Peyer's patch (tissue), 4 donors: ENCODE measurements around the gene AIG1.

ENCODE experiments used
- POLR2A ChIP-seq, 2 donors: fragments of 450-650 bp; IDR thresholded peaks; one replicate each; pipeline ENCODE4 v1.5.1; 2017; ENCODE audit warnings: antibody characterized with exemption in 2 of 2, mild to moderate bottlenecking in 2 of 2, moderate library complexity in 2 of 2
- TF ChIP-seq, protein P1 (sequence below), 6 experiments: fragments of 450-650 bp in 4 of 6; fragments of 200-600 bp in 2 of 6; sonication (generic) in 1 of 6; IDR thresholded peaks; one replicate each; pipeline ENCODE4 v1.5.1; 2017 to 2019; ENCODE audit warnings: antibody characterized with exemption in 6 of 6, mild to moderate bottlenecking in 3 of 6, moderate library complexity in 1 of 6

DNA sequence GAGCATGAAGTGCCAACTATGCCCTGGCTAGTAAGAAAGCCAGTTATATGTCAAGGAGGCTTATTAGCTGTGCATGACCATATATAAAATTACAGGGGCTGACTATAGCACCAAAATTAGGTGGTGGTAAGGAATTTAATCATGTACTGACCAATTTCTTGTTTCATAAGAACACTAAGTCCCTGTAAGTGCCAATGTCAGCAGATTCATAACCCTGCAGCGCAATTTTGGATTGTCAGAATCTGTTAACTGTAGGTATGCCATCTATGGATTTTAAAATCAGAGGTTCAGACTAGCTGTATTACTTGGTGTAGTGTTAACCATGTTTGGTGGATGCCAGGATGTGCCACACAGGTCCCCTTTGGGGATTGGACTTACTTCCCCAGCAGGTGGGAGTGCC lies 207.8 kb downstream of the AIG1 start:
- TF ChIP-seq, protein P1, sequence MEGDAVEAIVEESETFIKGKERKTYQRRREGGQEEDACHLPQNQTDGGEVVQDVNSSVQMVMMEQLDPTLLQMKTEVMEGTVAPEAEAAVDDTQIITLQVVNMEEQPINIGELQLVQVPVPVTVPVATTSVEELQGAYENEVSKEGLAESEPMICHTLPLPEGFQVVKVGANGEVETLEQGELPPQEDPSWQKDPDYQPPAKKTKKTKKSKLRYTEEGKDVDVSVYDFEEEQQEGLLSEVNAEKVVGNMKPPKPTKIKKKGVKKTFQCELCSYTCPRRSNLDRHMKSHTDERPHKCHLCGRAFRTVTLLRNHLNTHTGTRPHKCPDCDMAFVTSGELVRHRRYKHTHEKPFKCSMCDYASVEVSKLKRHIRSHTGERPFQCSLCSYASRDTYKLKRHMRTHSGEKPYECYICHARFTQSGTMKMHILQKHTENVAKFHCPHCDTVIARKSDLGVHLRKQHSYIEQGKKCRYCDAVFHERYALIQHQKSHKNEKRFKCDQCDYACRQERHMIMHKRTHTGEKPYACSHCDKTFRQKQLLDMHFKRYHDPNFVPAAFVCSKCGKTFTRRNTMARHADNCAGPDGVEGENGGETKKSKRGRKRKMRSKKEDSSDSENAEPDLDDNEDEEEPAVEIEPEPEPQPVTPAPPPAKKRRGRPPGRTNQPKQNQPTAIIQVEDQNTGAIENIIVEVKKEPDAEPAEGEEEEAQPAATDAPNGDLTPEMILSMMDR (IDR thresholded peaks at IDR 0.05): no peak
- no peak for TF ChIP-seq POLR2A (IDR thresholded peaks at IDR 0.05)
